ENCODE data around the gene ATG13. TPM values are rescaled to one million over a fixed set of nuclear protein-coding genes. Genes with fewer than 3 reads are reported as not detected.
"Not testable (repeated sequence)": the region's sequence is repeated elsewhere in the genome, so short reads cannot be mapped to it uniquely, and the experiment has no call there.

Gene ATG13
- total and polyA plus RNA-seq, 12 donors, result 31.0 to 177 (median 88.8) TPM

- no peak overlapping the region for H3K27ac ChIP-seq
- DNase-seq, result no peak
- no peak overlapping the region for H3K4me3 ChIP-seq
- 95 to 100% (median 99%) methylated on average over 1 of the region's 1 CpG for WGBS, 4 donors
- intact Hi-C loops (cut with DNase I), result no loop called here
- H3K9me3 ChIP-seq (replicated peaks in 1 of 3), result no peaks in the 10 kb centered on the region
- no peaks in the 10 kb centered on the region for H3K36me3 ChIP-seq (replicated peaks in 1 of 2)
- no peaks in the 10 kb centered on the region for H3K27me3 ChIP-seq
- H3K4me1 ChIP-seq (replicated peaks in 1 of 2), result peaks cover 8 to 38% of the 10 kb centered on the region in 2 donors
- TF ChIP-seq POLR2A (IDR thresholded peaks at IDR 0.05) (no peak), CTCF (IDR thresholded peaks at IDR 0.05) (no peak)
Measured at GRCh38 chr11:46577058-46577457, 40.3 kb upstream of the ATG13 start.

GRCh38 chr11:46582588-46582987 is 34.8 kb upstream of the ATG13 start:
- H3K36me3 ChIP-seq (replicated peaks in 1 of 2), result no peaks in the 10 kb centered on the region
- H3K27ac ChIP-seq, result no peak overlapping the region
- no peaks in the 10 kb centered on the region for H3K9me3 ChIP-seq (replicated peaks in 1 of 3)
- intact Hi-C loops (cut with DNase I), result no loop called here
- WGBS, 4 donors, result 91 to 94% (median 93%) methylated on average over 5 of the region's 5 CpGs
- H3K27me3 ChIP-seq, result no peaks in the 10 kb centered on the region
- peaks cover 0 to 15% of the 10 kb centered on the region in 2 donors for H3K4me1 ChIP-seq (replicated peaks in 1 of 2)
- H3K4me3 ChIP-seq, result no peak overlapping the region
- TF ChIP-seq POLR2A (IDR thresholded peaks at IDR 0.05) (no peak), CTCF (IDR thresholded peaks at IDR 0.05) (no peak)
- no peak for DNase-seq

- H3K36me3 ChIP-seq (replicated peaks in 1 of 2); H3K27ac ChIP-seq; H3K4me1 ChIP-seq (replicated peaks in 1 of 2); DNase-seq; intact Hi-C loops (cut with DNase I); H3K4me3 ChIP-seq; H3K9me3 ChIP-seq (replicated peaks in 1 of 3); H3K27me3 ChIP-seq: not testable (repeated sequence)
- 100% methylated on average over 1 of the region's 1 CpG; no CpG with 5 or more reads in 2 of the 4 donors for WGBS, 4 donors
Measured at GRCh38 chr11:46583513-46583912, 33.8 kb upstream of the ATG13 start.

- Histone ChIP-seq H3K27me3 (no peaks in the 10 kb centered on the region), H3K9me3 (replicated peaks in 1 of 3) (no peaks in the 10 kb centered on the region), H3K36me3 (replicated peaks in 1 of 2) (no peaks in the 10 kb centered on the region), H3K27ac (no peak overlapping the region), H3K4me1 (replicated peaks in 1 of 2) (peaks cover 29 to 44% of the 10 kb centered on the region in 2 donors), H3K4me3 (no peak overlapping the region)
- TF ChIP-seq CTCF (IDR thresholded peaks at IDR 0.05) (no peak), POLR2A (IDR thresholded peaks at IDR 0.05) (no peak)
- intact Hi-C loops (cut with DNase I), result no loop called here
- 89 to 91% (median 90%) methylated on average over 5 of the region's 5 CpGs for WGBS, 4 donors
- DNase-seq, result peak in 2 of 7 donors; percentile 11
Measured at GRCh38 chr11:46588131-46588530, 29.2 kb upstream of the ATG13 start.

GRCh38 chr11:46588915-46589314 is 28.4 kb upstream of the ATG13 start:
- Histone ChIP-seq H3K36me3 (replicated peaks in 1 of 2) (no peaks in the 10 kb centered on the region), H3K9me3 (replicated peaks in 1 of 3) (no peaks in the 10 kb centered on the region), H3K4me1 (replicated peaks in 1 of 2) (peaks cover 29 to 44% of the 10 kb centered on the region in 2 donors), H3K27ac (no peak overlapping the region), H3K4me3 (no peak overlapping the region), H3K27me3 (no peaks in the 10 kb centered on the region)
- TF ChIP-seq POLR2A (IDR thresholded peaks at IDR 0.05) (no peak), CTCF (IDR thresholded peaks at IDR 0.05) (no peak)
- intact Hi-C loops (cut with DNase I), result no loop called here
- DNase-seq, result no peak

Data from adrenal gland (tissue), 12 donors.